ENCODE measurements around the gene CFAP73. TPM values are rescaled to one million over a fixed set of nuclear protein-coding genes. Genes with fewer than 3 reads are reported as not detected.
A peak's percentile ranks its signal among the peaks of the same experiment; 100 is the strongest.

CFAP73 gene
- total and polyA plus RNA-seq, 4 experiments from 2014 or later: 0.18 TPM; not detected in 3

DNA sequence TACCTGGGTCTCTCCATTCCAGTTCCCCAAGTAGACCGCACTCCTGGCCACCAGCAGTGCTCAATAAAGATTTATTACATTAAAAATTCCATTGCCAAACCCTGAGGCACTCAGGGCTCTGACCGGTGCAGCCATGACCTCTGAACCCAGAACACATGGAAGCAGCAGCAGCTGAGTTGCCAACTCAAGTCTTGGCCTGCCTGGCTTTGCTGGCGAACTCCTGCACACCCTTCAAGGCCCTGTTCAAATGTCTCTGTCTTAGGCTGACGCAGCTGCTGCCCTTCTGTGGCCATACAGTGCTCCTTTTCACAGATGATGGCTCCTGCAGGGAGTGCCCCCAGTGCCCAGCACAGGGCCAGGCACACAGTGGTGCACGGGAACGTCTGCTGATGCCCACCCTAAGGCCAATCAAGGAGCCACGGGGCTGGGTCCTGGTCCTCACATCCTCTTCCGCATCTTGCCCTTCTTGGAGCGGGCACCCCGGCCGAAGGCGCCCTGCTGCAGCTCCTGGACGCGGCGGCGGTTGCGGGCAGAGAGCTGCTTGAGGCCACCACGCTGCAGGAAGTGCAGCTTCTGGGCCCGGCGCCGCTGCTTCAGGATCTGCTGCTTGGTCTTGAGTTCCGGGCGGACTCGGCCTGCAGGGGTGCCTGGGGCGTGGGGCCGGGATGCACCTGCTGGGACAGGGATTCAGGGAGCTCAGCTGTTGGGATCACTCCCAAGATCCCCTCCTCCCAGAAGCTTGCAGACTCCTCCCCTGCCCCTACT is 9.1 kb downstream of the CFAP73 start:
- intact Hi-C loops (cut with micrococcal nuclease): no loop called here
- H3K27ac Mint-ChIP-seq: peak overlapping the region in 1 of 7 donors; percentile 54
- peaks cover 30 to 55% of the 10 kb centered on the region in 2 donors for H3K36me3 Mint-ChIP-seq
- Histone ChIP-seq H3K9me3 (ENCODE audit: control insufficient read depth in 1 of 2, low read length in 2 of 2) (no peaks in the 10 kb centered on the region), H3K27ac (ENCODE audit: low read depth, low read length) (no peak overlapping the region), H3K4me3 (ENCODE audit: low read length in 2 of 2) (no peak overlapping the region), H3K36me3 (ENCODE audit: insufficient read depth, low read length) (peaks cover 43% of the 10 kb centered on the region), H3K27me3 (ENCODE audit: insufficient read depth, low read length) (no peaks in the 10 kb centered on the region), H3K4me1 (ENCODE audit: insufficient read depth, low read length) (peaks cover 11% of the 10 kb centered on the region)
- no peak overlapping the region for H3K4me3 Mint-ChIP-seq
- peaks cover 0 to 2% of the 10 kb centered on the region in 2 donors for H3K27me3 Mint-ChIP-seq
- no peaks in the 10 kb centered on the region for H3K9me3 Mint-ChIP-seq
- CTCF ChIA-PET (ENCODE audit: partially characterized antibody): interaction anchor here (1.0 to 1.4 kb wide), 3 partner anchors 8 to 110 kb away, joined by 3 to 5 read pairs (median 4); no protein-coding TSS in a partner anchor
- H3K4me1 Mint-ChIP-seq: peaks cover 3 to 19% (median 5%) of the 10 kb centered on the region in 4 donors
- POLR2A ChIA-PET (ENCODE audit: partially characterized antibody): no interaction called here
- no peak for DNase-seq

DNA sequence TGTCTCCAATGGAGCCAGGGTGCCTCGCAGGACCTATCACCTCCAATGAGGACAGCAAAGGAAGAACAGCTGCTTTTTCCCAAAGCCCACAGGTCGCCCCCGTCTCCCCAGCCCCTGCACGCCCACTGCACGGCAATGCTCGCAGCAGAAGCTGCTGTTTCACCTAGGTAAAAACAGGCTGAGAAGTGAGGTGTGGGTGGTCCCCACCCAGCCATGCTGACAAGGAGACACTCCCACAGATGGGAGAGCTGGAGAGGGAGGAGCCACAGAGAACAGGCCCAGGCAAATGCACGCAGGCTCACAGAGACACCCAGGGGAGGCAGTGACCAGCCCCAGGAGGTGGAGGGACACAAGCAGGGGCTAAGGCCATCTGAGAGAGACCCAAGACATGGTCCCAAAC is 10.4 kb downstream of the CFAP73 start:
- intact Hi-C loops (cut with micrococcal nuclease): no loop called here
- Mint-ChIP-seq H3K27me3 (peaks cover 0 to 2% of the 10 kb centered on the region in 2 donors), H3K9me3 (no peaks in the 10 kb centered on the region), H3K36me3 (peaks cover 34 to 57% of the 10 kb centered on the region in 2 donors), H3K4me3 (no peak overlapping the region), H3K27ac (no peak overlapping the region), H3K4me1 (peaks cover 0 to 14% (median under 1%) of the 10 kb centered on the region in 4 donors)
- H3K4me3 ChIP-seq (ENCODE audit: low read length in 2 of 2): no peak overlapping the region
- H3K27me3 ChIP-seq (ENCODE audit: insufficient read depth, low read length): no peaks in the 10 kb centered on the region
- no peaks in the 10 kb centered on the region for H3K4me1 ChIP-seq (ENCODE audit: insufficient read depth, low read length)
- DNase-seq: no peak
- ChIA-PET POLR2A (ENCODE audit: partially characterized antibody) (no interaction called here), CTCF (ENCODE audit: partially characterized antibody) (interaction anchor here (0.8 to 1.2 kb wide), 2 partner anchors 10 to 14 kb away, joined by 3 to 5 read pairs; no protein-coding TSS in a partner anchor)
- H3K27ac ChIP-seq (ENCODE audit: low read depth, low read length): no peak overlapping the region
- no peaks in the 10 kb centered on the region for H3K9me3 ChIP-seq (ENCODE audit: control insufficient read depth in 1 of 2, low read length in 2 of 2)
- H3K36me3 ChIP-seq (ENCODE audit: insufficient read depth, low read length): peaks cover 53% of the 10 kb centered on the region

DNA sequence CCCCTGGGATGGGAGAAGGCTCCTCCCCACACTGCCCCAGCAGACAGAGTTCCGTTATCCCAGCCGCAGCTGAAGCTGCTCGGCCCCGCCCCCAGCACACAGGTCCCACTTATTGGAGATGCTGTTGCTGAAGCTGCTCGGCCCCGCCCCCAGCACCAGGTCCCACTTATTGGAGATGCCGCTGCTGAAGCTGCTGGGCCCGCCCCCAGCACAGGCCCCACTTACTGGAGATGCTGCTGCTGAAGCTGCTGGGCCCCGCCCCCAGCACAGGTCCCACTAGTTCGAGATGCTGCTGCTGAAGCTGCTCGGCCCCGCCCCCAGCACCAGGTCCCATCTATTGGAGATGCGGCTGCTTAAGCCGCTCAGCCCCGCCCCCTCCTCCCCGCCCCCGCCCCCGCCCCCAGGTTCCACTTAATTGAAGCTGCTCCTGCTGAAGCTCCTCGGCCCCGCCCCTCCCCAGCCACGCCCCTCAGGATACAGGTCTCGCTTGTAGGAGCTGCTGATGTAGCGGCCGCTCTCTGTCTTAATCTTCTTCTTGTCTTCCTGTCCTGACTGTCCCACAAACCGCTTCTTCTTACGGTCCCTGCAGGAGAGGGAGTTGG is 12.0 kb downstream of the CFAP73 start:
- ChIA-PET CTCF (ENCODE audit: partially characterized antibody) (interaction anchor here (1.2 kb wide), 1 partner anchor 13 kb away, joined by 3 read pairs; no protein-coding TSS in a partner anchor), POLR2A (ENCODE audit: partially characterized antibody) (interaction anchor here (1.0 kb wide), 1 partner anchor 27 kb away, joined by 3 read pairs; no protein-coding TSS in a partner anchor)
- no peak for DNase-seq
- Mint-ChIP-seq H3K9me3 (no peaks in the 10 kb centered on the region), H3K27ac (no peak overlapping the region), H3K27me3 (peaks cover 0 to under 1% of the 10 kb centered on the region in 2 donors), H3K36me3 (peaks cover 42 to 69% of the 10 kb centered on the region in 2 donors), H3K4me1 (peaks cover 0 to 11% (median under 1%) of the 10 kb centered on the region in 4 donors), H3K4me3 (no peak overlapping the region)
- Histone ChIP-seq H3K27ac (ENCODE audit: low read depth, low read length) (no peak overlapping the region), H3K9me3 (ENCODE audit: control insufficient read depth in 1 of 2, low read length in 2 of 2) (no peaks in the 10 kb centered on the region), H3K27me3 (ENCODE audit: insufficient read depth, low read length) (no peaks in the 10 kb centered on the region), H3K36me3 (ENCODE audit: insufficient read depth, low read length) (peaks cover 68% of the 10 kb centered on the region), H3K4me1 (ENCODE audit: insufficient read depth, low read length) (no peaks in the 10 kb centered on the region), H3K4me3 (ENCODE audit: low read length in 2 of 2) (no peak overlapping the region)
- intact Hi-C loops (cut with micrococcal nuclease): no loop called here

DNA sequence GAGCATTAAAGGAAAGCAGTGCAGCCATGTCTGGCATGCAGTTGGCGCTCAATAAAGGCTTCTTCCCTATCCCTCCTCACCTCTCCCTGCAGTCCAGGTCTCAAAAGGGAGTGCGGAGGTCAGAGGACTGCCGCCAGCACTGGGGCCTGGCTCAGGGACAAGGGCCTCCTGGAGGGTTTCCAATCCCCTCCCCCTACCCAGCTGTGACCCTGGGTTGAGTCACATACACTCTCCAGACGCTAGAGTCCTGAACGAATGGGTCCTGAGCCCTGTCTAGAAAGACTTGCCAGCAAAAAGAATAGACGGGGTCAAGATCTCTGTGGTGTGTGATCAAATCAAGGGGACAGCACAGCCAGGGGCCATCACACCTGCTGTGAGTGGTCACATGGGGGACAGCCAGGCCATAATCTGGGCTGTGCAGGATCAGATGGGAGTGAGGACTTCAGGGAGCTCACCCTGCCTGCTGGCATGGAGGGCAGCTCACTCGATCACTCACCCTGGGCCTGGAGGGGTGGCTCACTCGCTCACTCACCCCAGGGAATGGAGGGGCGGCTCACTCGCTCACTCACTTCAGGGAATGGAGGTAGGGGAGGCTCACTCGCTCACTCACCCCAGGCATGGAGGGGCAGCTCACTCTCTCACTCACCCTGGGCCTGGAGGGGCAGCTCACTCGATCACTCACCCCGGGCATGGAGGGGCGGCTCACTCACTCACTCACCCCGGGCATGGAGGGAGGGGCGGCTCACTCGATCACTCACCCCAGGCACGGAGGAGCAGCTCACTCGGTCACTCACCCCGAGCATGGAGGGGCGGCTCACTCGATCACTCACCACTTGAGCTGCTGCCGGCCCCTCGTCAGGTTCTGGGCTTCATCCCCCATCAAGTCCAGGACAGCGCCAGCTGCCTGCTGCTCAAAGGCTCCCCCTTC is 12.8 kb downstream of the CFAP73 start:
- Mint-ChIP-seq H3K4me3 (no peak overlapping the region), H3K9me3 (no peaks in the 10 kb centered on the region), H3K27ac (no peak overlapping the region), H3K27me3 (no peaks in the 10 kb centered on the region), H3K36me3 (peaks cover 41 to 69% of the 10 kb centered on the region in 2 donors), H3K4me1 (peaks cover 0 to 6% (median under 1%) of the 10 kb centered on the region in 4 donors)
- DNase-seq: no peak
- H3K4me3 ChIP-seq (ENCODE audit: low read length in 2 of 2): no peak overlapping the region
- H3K36me3 ChIP-seq (ENCODE audit: insufficient read depth, low read length): peaks cover 75% of the 10 kb centered on the region
- H3K27ac ChIP-seq (ENCODE audit: low read depth, low read length): no peak overlapping the region
- no peaks in the 10 kb centered on the region for H3K9me3 ChIP-seq (ENCODE audit: control insufficient read depth in 1 of 2, low read length in 2 of 2)
- intact Hi-C loops (cut with micrococcal nuclease): no loop called here
- ChIA-PET POLR2A (ENCODE audit: partially characterized antibody) (no interaction called here), CTCF (ENCODE audit: partially characterized antibody) (interaction anchor here (2.3 kb wide), 1 partner anchor 11 kb away, joined by 8 read pairs; no protein-coding TSS in a partner anchor)
- no peaks in the 10 kb centered on the region for H3K4me1 ChIP-seq (ENCODE audit: insufficient read depth, low read length)
- no peaks in the 10 kb centered on the region for H3K27me3 ChIP-seq (ENCODE audit: insufficient read depth, low read length)

DNA sequence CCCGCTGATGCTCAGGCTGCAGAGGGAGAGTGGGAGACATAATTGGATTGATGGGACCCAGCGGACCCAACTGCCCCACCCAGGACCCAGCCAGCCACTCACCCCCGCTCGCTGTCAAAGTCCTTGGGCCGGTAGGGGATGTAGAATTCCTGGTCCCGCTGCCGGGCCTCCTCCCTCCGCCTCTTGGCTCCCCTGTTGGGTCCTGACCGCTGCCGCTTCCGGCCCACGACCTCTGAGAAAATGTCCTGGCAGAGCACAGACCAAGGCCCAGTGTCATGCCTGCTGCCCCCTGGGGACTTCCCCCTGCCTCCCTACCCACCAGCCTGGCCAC is 13.5 kb downstream of the CFAP73 start:
- Histone ChIP-seq H3K36me3 (ENCODE audit: insufficient read depth, low read length) (peaks cover 79% of the 10 kb centered on the region), H3K27me3 (ENCODE audit: insufficient read depth, low read length) (no peaks in the 10 kb centered on the region), H3K27ac (ENCODE audit: low read depth, low read length) (no peak overlapping the region), H3K4me3 (ENCODE audit: low read length in 2 of 2) (no peak overlapping the region), H3K9me3 (ENCODE audit: control insufficient read depth in 1 of 2, low read length in 2 of 2) (no peaks in the 10 kb centered on the region), H3K4me1 (ENCODE audit: insufficient read depth, low read length) (no peaks in the 10 kb centered on the region)
- Mint-ChIP-seq H3K9me3 (no peaks in the 10 kb centered on the region), H3K27ac (no peak overlapping the region), H3K4me3 (no peak overlapping the region), H3K36me3 (peaks cover 41 to 63% of the 10 kb centered on the region in 2 donors), H3K4me1 (peaks cover 0 to 6% (median under 1%) of the 10 kb centered on the region in 4 donors), H3K27me3 (no peaks in the 10 kb centered on the region)
- ChIA-PET POLR2A (ENCODE audit: partially characterized antibody) (no interaction called here), CTCF (ENCODE audit: partially characterized antibody) (interaction anchor here (2.3 kb wide), 1 partner anchor 10 kb away, joined by 8 read pairs; no protein-coding TSS in a partner anchor)
- DNase-seq: no peak
- intact Hi-C loops (cut with micrococcal nuclease): no loop called here

DNA sequence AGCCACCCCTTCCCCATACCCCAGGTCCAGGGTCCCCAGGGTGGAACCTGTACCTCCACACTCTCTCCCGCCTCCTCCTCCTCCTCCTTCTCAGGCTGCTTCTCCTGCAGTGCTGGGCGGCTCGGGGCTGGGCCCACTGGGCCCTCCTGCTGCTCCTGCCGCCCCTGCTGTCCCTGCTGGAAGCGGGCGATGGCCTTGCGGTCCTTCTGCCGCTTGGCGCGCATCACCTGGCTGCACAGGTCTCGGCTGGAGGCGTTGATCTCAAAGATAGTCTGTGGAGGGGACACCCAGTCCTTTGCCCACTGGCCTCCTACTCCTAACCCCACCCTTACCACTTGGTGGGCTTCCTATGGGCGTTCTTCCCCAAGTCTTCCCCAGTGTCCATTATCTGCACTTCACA is 14.5 kb downstream of the CFAP73 start:
- ChIA-PET CTCF (ENCODE audit: partially characterized antibody) (interaction anchor here (2.3 kb wide), 1 partner anchor 9 kb away, joined by 8 read pairs; no protein-coding TSS in a partner anchor), POLR2A (ENCODE audit: partially characterized antibody) (no interaction called here)
- no peaks in the 10 kb centered on the region for H3K27me3 Mint-ChIP-seq
- H3K9me3 Mint-ChIP-seq: no peaks in the 10 kb centered on the region
- Histone ChIP-seq H3K27me3 (ENCODE audit: insufficient read depth, low read length) (no peaks in the 10 kb centered on the region), H3K4me3 (ENCODE audit: low read length in 2 of 2) (no peak overlapping the region), H3K9me3 (ENCODE audit: control insufficient read depth in 1 of 2, low read length in 2 of 2) (no peaks in the 10 kb centered on the region), H3K36me3 (ENCODE audit: insufficient read depth, low read length) (peaks cover 81% of the 10 kb centered on the region), H3K27ac (ENCODE audit: low read depth, low read length) (no peak overlapping the region), H3K4me1 (ENCODE audit: insufficient read depth, low read length) (no peaks in the 10 kb centered on the region)
- intact Hi-C loops (cut with micrococcal nuclease): no loop called here
- no peak for DNase-seq
- no peak overlapping the region for H3K27ac Mint-ChIP-seq
- peaks cover 0 to 6% (median under 1%) of the 10 kb centered on the region in 4 donors for H3K4me1 Mint-ChIP-seq
- H3K36me3 Mint-ChIP-seq: peaks cover 44 to 59% of the 10 kb centered on the region in 2 donors
- H3K4me3 Mint-ChIP-seq: no peak overlapping the region

Measured in CD4-positive, alpha-beta memory T cell (primary cell).